Glomerular endothelial cell (primary cell): ENCODE results near the gene IFNL4. TPM values are rescaled to one million over a fixed set of nuclear protein-coding genes. Genes with fewer than 3 reads are reported as not detected.

ENCODE experiments used
- DNase-seq: peaks from one replicate; pipeline ENCODE4 v3.0.0-alpha.2; 2011; ENCODE audit warnings: low read depth, low spot score; ENCODE audit errors: extremely low read depth
- total RNA-seq: library from RNA; depleted of rRNA; stranded (reverse); fragments of >200 nt; gene quantifications from 2 replicates; pipeline ENCODE4 v1.2.3, GENCODE V29; 2015

The IFNL4 gene
- total RNA-seq, 1 donor from 2014 or later, result not detected

- DNase-seq, result no peak
Observed at GRCh38 chr19:39197808-39198207, 50.8 kb downstream of the IFNL4 start.

- DNase-seq, result no peak
Observed at GRCh38 chr19:39196860-39197562, 51.6 kb downstream of the IFNL4 start, which contains the start of gene NCCRP1. TSS of gene NCCRP1 (plus strand) at chr19:39196964. CDS start at chr19:39196983, 19 bp downstream.

- no peak for DNase-seq
Observed at GRCh38 chr19:39196320-39196719, 52.3 kb downstream of the IFNL4 start.

Other genes starting within 250 kb of the IFNL4 start
- gene FBXO27, start 216.3 kb downstream of the IFNL4 start, total RNA-seq, result 6.0 and 15.0 TPM in 2 replicates
- gene ACP7, start 164.5 kb downstream of the IFNL4 start, total RNA-seq, result not detected in 2 replicates
- 26.4 and 36.6 TPM in 2 replicates for gene PAK4, start 123.1 kb downstream of the IFNL4 start, total RNA-seq
- not detected in 2 replicates for gene NCCRP1, start 51.9 kb downstream of the IFNL4 start, total RNA-seq
- gene SYCN, start 44.6 kb downstream of the IFNL4 start, total RNA-seq, result not detected in 2 replicates
- gene IFNL3, start 3.9 kb downstream of the IFNL4 start, total RNA-seq, result not detected in 2 replicates
- not detected in 2 replicates for gene IFNL2, start 19.5 kb upstream of the IFNL4 start, total RNA-seq
- not detected in 2 replicates for gene IFNL1, start 47.6 kb upstream of the IFNL4 start, total RNA-seq
- 0.34 and 1.2 TPM in 2 replicates for gene LRFN1, start 72.0 kb upstream of the IFNL4 start, total RNA-seq
- 92.9 and 104 TPM in 2 replicates for gene GMFG, start 87.2 kb upstream of the IFNL4 start, total RNA-seq
- gene SAMD4B, start 93.6 kb upstream of the IFNL4 start, total RNA-seq, result 61.2 and 89.1 TPM in 2 replicates
- gene PAF1, start 142.2 kb upstream of the IFNL4 start, total RNA-seq, result 27.4 and 32.1 TPM in 2 replicates
- gene MED29, start 142.5 kb upstream of the IFNL4 start, total RNA-seq, result 25.1 and 29.5 TPM in 2 replicates
- gene ZFP36, start 158.0 kb upstream of the IFNL4 start, total RNA-seq, result 6.5 and 21.6 TPM in 2 replicates
- gene PLEKHG2, start 163.8 kb upstream of the IFNL4 start, total RNA-seq, result 26.4 and 60.0 TPM in 2 replicates
- gene RPS16, start 187.1 kb upstream of the IFNL4 start, total RNA-seq, result 802 and 1,288 TPM in 2 replicates
- gene SUPT5H, start 196.7 kb upstream of the IFNL4 start, total RNA-seq, result 100 and 104 TPM in 2 replicates
- gene TIMM50, start 232.0 kb upstream of the IFNL4 start, total RNA-seq, result 64.0 and 64.8 TPM in 2 replicates